SK-N-SH (cell line): ENCODE measurements around the gene NRP2. TPM values are rescaled to one million over a fixed set of nuclear protein-coding genes. Genes with fewer than 3 reads are reported as not detected.

ENCODE experiments used
- CTCF ChIA-PET: fragments of 300-600, 350-600 bp; formaldehyde crosslinking; extraction: SDS; loops from one replicate; lab custom pipeline; 2021; lab: Yijun Ruan, JAX
- POLR2A ChIA-PET: fragments of 350-600 bp; sonication (Branson Sonifier 250); formaldehyde crosslinking; extraction: SDS; loops from one replicate; lab custom pipeline; 2020; ENCODE audit warnings: antibody characterized with exemption, inconsistent platforms; lab: Yijun Ruan, JAX
- DNase-seq: peaks from one replicate; pipeline ENCODE4 v3.0.0; 2012
- H2AFZ ChIP-seq: fragments of 200-600 bp; sonication (generic); 2 replicates; pipeline ENCODE4 v1.8.1; 2016; ENCODE audit warnings: antibody characterized with exemption, mild to moderate bottlenecking, low read depth
- H3F3A ChIP-seq: fragments of 200-600 bp; sonication (generic); replicated peaks from 2 replicates; pipeline ENCODE3; 2016; ENCODE audit warnings: antibody characterized with exemption, mild to moderate bottlenecking; ENCODE audit not compliant: insufficient read depth
- H3K27ac ChIP-seq, 2 experiments: fragments of 200-500 bp in 1 of 2; fragments of 200-600 bp in 1 of 2; sonication (Bioruptor generic) in 1 of 2; sonication (generic), shearing (Covaris generic) in 1 of 2; 2 replicates each; pipeline versions ENCODE4 v1.5.1 to v1.6.1; 2014 to 2016; ENCODE audit warnings: low read depth in 2 of 2, inconsistent platforms in 1 of 2, low read length in 1 of 2, mild to moderate bottlenecking in 1 of 2, mixed read lengths in 1 of 2
- H3K27me3 ChIP-seq: fragments of 200-600 bp; sonication (generic), shearing (Covaris generic); 2 replicates; pipeline ENCODE4 v1.6.1; 2016; ENCODE audit warnings: mixed run types; ENCODE audit not compliant: insufficient read depth
- H3K36me3 ChIP-seq, 2 experiments: fragments of 200-500 bp in 1 of 2; fragments of 200-600 bp in 1 of 2; sonication (Bioruptor generic) in 1 of 2; sonication (generic) in 1 of 2; replicated peaks in 1 of 2; 2 replicates each; pipeline versions ENCODE3 to v1.5.1; 2014 to 2016; ENCODE audit warnings: low read length in 1 of 2, mild to moderate bottlenecking in 1 of 2; ENCODE audit not compliant: insufficient read depth in 2 of 2, control insufficient read depth in 1 of 2
- H3K4me1 ChIP-seq, 2 experiments: fragments of 200-500 bp in 1 of 2; fragments of 200-600 bp in 1 of 2; sonication (Bioruptor generic) in 1 of 2; sonication (generic), shearing (Covaris generic) in 1 of 2; 2 replicates each; pipeline versions ENCODE4 v1.5.1 to v1.6.1; 2014 to 2016; ENCODE audit warnings: low read depth in 1 of 2, low read length in 1 of 2, mixed run types in 1 of 2; ENCODE audit not compliant: insufficient read depth in 2 of 2, control insufficient read depth in 1 of 2
- H3K4me2 ChIP-seq: fragments of 200-600 bp; sonication (generic), shearing (Covaris generic); 2 replicates; pipeline ENCODE4 v1.6.1; 2017; ENCODE audit warnings: mixed run types
- H3K4me3 ChIP-seq, 2 experiments: fragments of 200-500 bp in 1 of 2; fragments of 200-600 bp in 1 of 2; sonication (Bioruptor generic) in 1 of 2; sonication (generic), shearing (Covaris generic) in 1 of 2; 2 replicates each; pipeline versions ENCODE4 v1.5.1 to v1.8.1; 2014 to 2016; ENCODE audit warnings: low read depth in 2 of 2, inconsistent platforms in 1 of 2, low read length in 1 of 2, mild to moderate bottlenecking in 1 of 2, mixed read lengths in 1 of 2, moderate library complexity in 1 of 2
- H3K79me2 ChIP-seq: fragments of 200-600 bp; sonication (generic); 2 replicates; pipeline ENCODE4 v1.8.1; 2017; ENCODE audit warnings: mild to moderate bottlenecking; ENCODE audit not compliant: insufficient read depth
- H3K9ac ChIP-seq: fragments of 200-600 bp; sonication (generic); 2 replicates; pipeline ENCODE4 v1.6.1; 2017; ENCODE audit warnings: mixed run types
- H3K9me2 ChIP-seq: fragments of 200-600 bp; sonication (generic); 2 replicates; pipeline ENCODE4 v1.6.1; 2017; ENCODE audit warnings: mixed run types
- H3K9me3 ChIP-seq: fragments of 200-600 bp; sonication (generic); 2 replicates; pipeline ENCODE4 v1.6.1; 2017; ENCODE audit warnings: mixed run types, mild to moderate bottlenecking, moderate library complexity
- H4K20me1 ChIP-seq: fragments of 200-600 bp; sonication (generic); 2 replicates; pipeline ENCODE4 v1.6.1; 2017; ENCODE audit warnings: mild to moderate bottlenecking, mixed run types; ENCODE audit not compliant: insufficient read depth
- CTCF ChIP-seq: fragments of 200-600 bp; sonication (generic); IDR thresholded peaks from 2 replicates; pipeline ENCODE4 v1.6.1; 2017; ENCODE audit warnings: antibody characterized with exemption, mild to moderate bottlenecking, moderate library complexity
- ELF1 ChIP-seq: IDR thresholded peaks from 2 replicates; pipeline ENCODE4 v1.4.0; 2012
- EP300 ChIP-seq, 2 experiments: IDR thresholded peaks; 2 replicates each; pipeline versions ENCODE4 v1.4.0 to v1.6.1; 2012; ENCODE audit warnings: borderline replicate concordance in 1 of 2, low read depth in 1 of 2, low read length in 1 of 2
- EZH2phosphoT487 ChIP-seq: fragments of 200-600 bp; sonication (generic); IDR thresholded peaks from 2 replicates; pipeline ENCODE4 v1.6.1; 2017; ENCODE audit warnings: low read depth, mixed run types, mild to moderate bottlenecking, antibody characterized with exemption, moderate library complexity, borderline replicate concordance
- FOXM1 ChIP-seq: IDR thresholded peaks from 2 replicates; pipeline ENCODE4 v1.4.0; 2012; ENCODE audit warnings: low read depth, mild to moderate bottlenecking
- GABPA ChIP-seq: IDR thresholded peaks from 2 replicates; pipeline ENCODE4 v1.4.0; 2012; ENCODE audit warnings: low read depth, mild to moderate bottlenecking
- GATA2 ChIP-seq: sonication (generic); formaldehyde crosslinking; IDR thresholded peaks from 2 replicates; pipeline ENCODE4 v1.5.0; 2020; ENCODE audit warnings: mild to moderate bottlenecking, missing genetic modification reagents
- MEF2A ChIP-seq: IDR thresholded peaks from 2 replicates; pipeline ENCODE4 v1.4.0; 2012; ENCODE audit warnings: low read depth, borderline replicate concordance
- MXI1 ChIP-seq: IDR thresholded peaks from 2 replicates; pipeline ENCODE4 v1.6.1; 2012; ENCODE audit warnings: mild to moderate bottlenecking, low read depth, low read length, improper control_type of control experiment
- NRF1 ChIP-seq: IDR thresholded peaks from 2 replicates; pipeline ENCODE4 v1.6.1; 2012; ENCODE audit warnings: low read depth, mild to moderate bottlenecking, low read length
- PBX3 ChIP-seq: IDR thresholded peaks from 2 replicates; pipeline ENCODE4; 2012
- RAD21 ChIP-seq: IDR thresholded peaks from 2 replicates; pipeline ENCODE4 v1.6.1; 2012; ENCODE audit warnings: mild to moderate bottlenecking, low read length
- RCOR1 ChIP-seq: fragments of 150-350 bp; IDR thresholded peaks from 2 replicates; pipeline ENCODE4 v1.6.1; 2017; ENCODE audit warnings: antibody characterized with exemption, low read length
- REST ChIP-seq: IDR thresholded peaks from 2 replicates; pipeline ENCODE4 v1.6.1; 2012; ENCODE audit warnings: mild to moderate bottlenecking, low read depth, low read length, moderate library complexity
- RFX5 ChIP-seq: IDR thresholded peaks from 2 replicates; pipeline ENCODE4 v1.6.1; 2012; ENCODE audit warnings: mild to moderate bottlenecking, improper control_type of control experiment, low read length
- RXRA ChIP-seq: IDR thresholded peaks from 2 replicates; pipeline ENCODE4 v1.4.0; 2012; ENCODE audit warnings: low read depth, mild to moderate bottlenecking, borderline replicate concordance
- SIN3A ChIP-seq: IDR thresholded peaks from 2 replicates; pipeline ENCODE4 v1.6.1; 2012; ENCODE audit warnings: low read depth, mild to moderate bottlenecking, low read length, moderate library complexity, borderline replicate concordance
- TAF1 ChIP-seq: IDR thresholded peaks from 2 replicates; pipeline ENCODE4 v1.6.1; 2012; ENCODE audit warnings: low read depth, mild to moderate bottlenecking, low read length, moderate library complexity, borderline replicate concordance
- USF1 ChIP-seq: IDR thresholded peaks from 2 replicates; pipeline ENCODE4 v1.4.0; 2012; ENCODE audit warnings: low read depth, borderline replicate concordance
- ZBTB33 ChIP-seq: IDR thresholded peaks from 2 replicates; pipeline ENCODE4 v1.4.0; 2012; ENCODE audit warnings: low read depth, borderline replicate concordance
- WGBS: methylation state at CpG from one replicate; pipeline ENCODE4 v1.1.6; 2017; ENCODE audit warnings: low lambda C conversion rate; 5-methylcytosine and 5-hydroxymethylcytosine counted together
- polyA plus RNA-seq, 3 experiments: library from polyadenylated mRNA; depleted of rRNA; stranded (reverse); fragments of >200 nt; gene quantifications; 2 replicates each; pipeline ENCODE4 v1.2.3, GENCODE V29; 2012

The NRP2 gene
- polyA plus RNA-seq, 1 of the 3 experiments (the other 2 are of a cell fraction): 68.8 TPM

GRCh38 chr2:205743137-205743536 lies 60.8 kb downstream of the NRP2 start (continued):
- TF ChIP-seq RCOR1 (no peak), ELF1 (no peak), TAF1 (no peak), SIN3A (no peak), EP300 (IDR thresholded peaks at IDR 0.05; ENCODE audit: borderline replicate concordance in 1 of 2, low read depth in 1 of 2, low read length in 1 of 2) (no peak), CTCF (no peak)

GRCh38 chr2:205744074-205744591 lies 61.8 kb downstream of the NRP2 start:
- H3K4me3 ChIP-seq: no peak overlapping the region
- H3K4me2 ChIP-seq: no peak overlapping the region
- H4K20me1 ChIP-seq: no peaks in the 10 kb centered on the region
- H3K36me3 ChIP-seq: peaks cover 38 to 62% of the 10 kb centered on the region in 2 experiments
- 90% methylated on average over 7 of the region's 7 CpGs for WGBS
- H3K9ac ChIP-seq: no peak overlapping the region
- CTCF ChIA-PET: interaction anchor here (0.6 to 2.9 kb wide), 8 partner anchors 14 to 958 kb away, joined by 3 to 15 read pairs (median 3); no protein-coding TSS in a partner anchor
- no peaks in the 10 kb centered on the region for H3K9me3 ChIP-seq
- H3K27ac ChIP-seq: no peak overlapping the region
- POLR2A ChIA-PET: no interaction called here
- no peaks in the 10 kb centered on the region for H3F3A ChIP-seq
- H3K27me3 ChIP-seq: no peaks in the 10 kb centered on the region
- no peaks in the 10 kb centered on the region for H3K9me2 ChIP-seq
- peaks cover 0 to 48% of the 10 kb centered on the region in 2 experiments; a peak in 1 of 4 replicates for H3K4me1 ChIP-seq
- no peak overlapping the region for H2AFZ ChIP-seq
- H3K79me2 ChIP-seq: no peaks in the 10 kb centered on the region
- DNase-seq: no peak
- TF ChIP-seq GATA2 (CRISPR knock-in tag): no peak
- no peak for TF ChIP-seq RAD21
- no peak for TF ChIP-seq GABPA
- no peak for TF ChIP-seq ZBTB33
- TF ChIP-seq RFX5: no peak
- TF ChIP-seq MXI1: no peak
- no peak for TF ChIP-seq REST
- TF ChIP-seq PBX3: no peak
- no peak for TF ChIP-seq USF1
- no peak for TF ChIP-seq ELF1
- no peak for TF ChIP-seq SIN3A
- TF ChIP-seq MEF2A: no peak
- no peak for TF ChIP-seq FOXM1
- no peak for TF ChIP-seq NRF1
- TF ChIP-seq EZH2phosphoT487: no peak
- no peak for TF ChIP-seq RXRA
